GM19351 (cell line): ENCODE measurements around the gene ADIRF.
"Not testable (repeated sequence)": the region's sequence is repeated elsewhere in the genome, so short reads cannot be mapped to it uniquely, and the experiment has no call there.

Experiments
- ATAC-seq: cut with Tn5 transposase; IDR thresholded peaks from one replicate; pipeline ENCODE4 v1.9.1; 2021; ENCODE audit warnings: mild to moderate bottlenecking, moderate library complexity; ENCODE audit not compliant: unreplicated experiment

The ADIRF gene

GRCh38 chr10:86968271-86968993 lies at the start of gene ADIRF:
Gene ADIRF (plus strand): TSS chr10:86968482. CDS start chr10:86968545, 63 bp downstream.
- no peak for ATAC-seq

GRCh38 chr10:86922553-86922961 lies 45.7 kb upstream of the ADIRF start:
- no peak for ATAC-seq

GRCh38 chr10:86929468-86930380 lies 38.6 kb upstream of the ADIRF start:
- ATAC-seq: no peak

GRCh38 chr10:86931872-86932271 lies 36.4 kb upstream of the ADIRF start:
- no peak for ATAC-seq

- no peak for ATAC-seq
Measured at GRCh38 chr10:86932674-86933073, 35.6 kb upstream of the ADIRF start.

GRCh38 chr10:86934162-86934711 lies 34.0 kb upstream of the ADIRF start:
- ATAC-seq: not testable (repeated sequence)

GRCh38 chr10:86936661-86937501 lies 31.4 kb upstream of the ADIRF start:
- ATAC-seq: no peak

- no peak for ATAC-seq
Measured at GRCh38 chr10:86937502-86938154, 30.7 kb upstream of the ADIRF start.

- no peak for ATAC-seq
Measured at GRCh38 chr10:86938260-86938659, 30.0 kb upstream of the ADIRF start.

- not testable (repeated sequence) for ATAC-seq
Measured at GRCh38 chr10:86940076-86940475, 28.2 kb upstream of the ADIRF start.

GRCh38 chr10:86940677-86941076 lies 27.6 kb upstream of the ADIRF start:
- ATAC-seq: no peak

GRCh38 chr10:86941426-86941825 lies 26.9 kb upstream of the ADIRF start:
- ATAC-seq: no peak

GRCh38 chr10:86941991-86942421 lies 26.3 kb upstream of the ADIRF start:
- ATAC-seq: no peak

- no peak for ATAC-seq
Measured at GRCh38 chr10:86942441-86943315, 25.6 kb upstream of the ADIRF start.

- ATAC-seq: no peak
Measured at GRCh38 chr10:86943316-86944030, 24.8 kb upstream of the ADIRF start.

- no peak for ATAC-seq
Measured at GRCh38 chr10:86944031-86944419, 24.3 kb upstream of the ADIRF start.

- ATAC-seq: no peak
Measured at GRCh38 chr10:86944471-86944870, 23.8 kb upstream of the ADIRF start.

- ATAC-seq: no peak
Measured at GRCh38 chr10:86944907-86945306, 23.4 kb upstream of the ADIRF start.
